Keratinocyte (primary cell): ENCODE measurements around the gene FBXL14. TPM values are rescaled to one million over a fixed set of nuclear protein-coding genes. Genes with fewer than 3 reads are reported as not detected.

Source experiments
- DNase-seq: peaks from one replicate; pipeline ENCODE4 v3.0.0-alpha.2; 2011; ENCODE audit warnings: low read depth, missing footprints, low spot score
- FAIRE-seq: peaks from 2 replicates; lab custom pipeline; 2011; peaks lifted over from hg19 to GRCh38; lab: Jason Lieb, UNC
- H2AFZ ChIP-seq: 2 replicates; pipeline ENCODE4 v1.6.0; 2012; ENCODE audit warnings: low read length, control low read depth, inconsistent platforms; ENCODE audit not compliant: control insufficient read depth
- H3K27ac ChIP-seq: 2 replicates; pipeline ENCODE4 v1.5.1; 2011; ENCODE audit warnings: low read length; ENCODE audit not compliant: control insufficient read depth, insufficient read depth
- H3K27me3 ChIP-seq: 3 replicates; pipeline ENCODE4 v1.6.0; 2011; ENCODE audit warnings: low read length; ENCODE audit not compliant: control insufficient read depth, insufficient read depth; ENCODE audit errors: extremely low read depth
- H3K36me3 ChIP-seq, 2 experiments: 2 replicates in 1 of 2; 3 replicates in 1 of 2; pipeline ENCODE4 v1.5.1; 2011; ENCODE audit warnings: low read length in 2 of 2, mild to moderate bottlenecking in 1 of 2; ENCODE audit not compliant: control insufficient read depth in 2 of 2, insufficient read depth in 2 of 2; ENCODE audit errors: extremely low read depth in 1 of 2
- H3K4me1 ChIP-seq: 3 replicates; pipeline ENCODE4 v1.5.1; 2011; ENCODE audit warnings: low read length; ENCODE audit not compliant: control insufficient read depth, insufficient read depth; ENCODE audit errors: extremely low read depth
- H3K4me2 ChIP-seq: 3 replicates; pipeline ENCODE4 v1.6.0; 2011; ENCODE audit warnings: low read depth, low read length; ENCODE audit not compliant: control insufficient read depth, insufficient read depth; ENCODE audit errors: extremely low read depth
- H3K4me3 ChIP-seq, 3 experiments: fragments of 200-600 bp in 1 of 3; sonication (generic) in 1 of 3; 2 replicates in 2 of 3; 3 replicates in 1 of 3; pipeline ENCODE4 v1.5.1; 2011 to 2016; ENCODE audit warnings: low read length in 3 of 3, mild to moderate bottlenecking in 3 of 3, control low read depth in 2 of 3, inconsistent platforms in 1 of 3, low read depth in 1 of 3, mixed read lengths in 1 of 3, mixed run types in 1 of 3, moderate library complexity in 1 of 3; ENCODE audit not compliant: control insufficient read depth in 2 of 3, insufficient read depth in 2 of 3; ENCODE audit errors: extremely low read depth in 1 of 3
- H3K79me2 ChIP-seq: 2 replicates; pipeline ENCODE4 v1.6.0; 2012; ENCODE audit warnings: low read length; ENCODE audit not compliant: control insufficient read depth, insufficient read depth
- H3K9ac ChIP-seq: 3 replicates; pipeline ENCODE4 v1.6.0; 2011; ENCODE audit warnings: low read length; ENCODE audit not compliant: control insufficient read depth, insufficient read depth; ENCODE audit errors: extremely low read depth
- H3K9me1 ChIP-seq: 3 replicates; pipeline ENCODE4 v1.6.0; 2011; ENCODE audit warnings: low read length; ENCODE audit not compliant: control insufficient read depth, insufficient read depth; ENCODE audit errors: extremely low read depth
- H3K9me3 ChIP-seq: 2 replicates; pipeline ENCODE4 v1.5.1; 2012; ENCODE audit warnings: low read depth, low read length; ENCODE audit not compliant: control insufficient read depth
- H4K20me1 ChIP-seq: 3 replicates; pipeline ENCODE4 v1.6.0; 2011; ENCODE audit warnings: low read length; ENCODE audit not compliant: control insufficient read depth, insufficient read depth; ENCODE audit errors: extremely low read depth
- CTCF ChIP-seq, 3 experiments: IDR thresholded peaks in 1 of 3; conservative IDR thresholded peaks in 1 of 3; optimal IDR thresholded peaks in 1 of 3; 2 replicates in 2 of 3; 3 replicates in 1 of 3; pipeline versions ENCODE3 to v1.5.1; 2011; ENCODE audit warnings: low read length in 3 of 3, mild to moderate bottlenecking in 3 of 3, moderate library complexity in 2 of 3, control low read depth in 1 of 3, inconsistent platforms in 1 of 3; ENCODE audit not compliant: insufficient read depth in 2 of 3; ENCODE audit errors: extremely low read depth in 1 of 3
- EZH2 ChIP-seq: IDR thresholded peaks from one replicate; pipeline ENCODE4 v1.6.1; 2012; ENCODE audit warnings: inconsistent platforms, mild to moderate bottlenecking, low read length, moderate library complexity
- dilution Hi-C: fragments of 300-500 bp; cut with MboI; formaldehyde crosslinking; loops from one replicate; pipeline ENCODE4 v1.7.0; 2020; ENCODE audit warnings: low sequenced_read_pairs; ENCODE audit not compliant: extremely low pct_ligation_motif_present
- polyA plus RNA-seq, 5 experiments: library from polyadenylated mRNA; depleted of rRNA in 3 of 5; stranded (reverse) in 3 of 5; stranded (forward) in 1 of 5; unstranded in 1 of 5; fragments of >200 nt; gene quantifications; 1 replicate in 1 of 5; 2 replicates in 3 of 5; 3 replicates in 1 of 5; pipeline versions ENCODE4 v1.2.1 to v1.2.3, GENCODE V29; 2011 to 2012; ENCODE audit warnings: missing spikeins in 2 of 5, low read depth in 1 of 5, low replicate concordance in 1 of 5

Gene FBXL14
- polyA plus RNA-seq, 1 donor (not counting 4 experiments of a cell fraction or from before 2014, with no cell fraction given) = 1.8 TPM

GRCh38 chr12:1551496-1551895, 42.9 kb downstream of the FBXL14 start:
- FAIRE-seq = no peak
- Histone ChIP-seq H3K36me3 (no peaks in the 10 kb centered on the region), H2AFZ (no peak overlapping the region), H3K9me1 (no peaks in the 10 kb centered on the region), H3K27ac (no peak overlapping the region), H3K4me3 (no peak overlapping the region), H3K79me2 (peaks cover 73% of the 10 kb centered on the region), H3K27me3 (no peaks in the 10 kb centered on the region), H3K4me2 (no peak overlapping the region), H3K4me1 (no peaks in the 10 kb centered on the region), H3K9ac (no peak overlapping the region), H3K9me3 (no peaks in the 10 kb centered on the region), H4K20me1 (no peaks in the 10 kb centered on the region)
- dilution Hi-C loops = no loop called here
- no peak for DNase-seq
- TF ChIP-seq CTCF (optimal IDR thresholded peaks at IDR 0.05 in 1 of 3, IDR thresholded peaks at IDR 0.05 in 1 of 3, conservative IDR thresholded peaks at IDR 0.05 in 1 of 3; ENCODE audit: extremely low read depth in 1 of 3, insufficient read depth in 2 of 3, low read length in 3 of 3) (no peak), EZH2 (no peak)

DNA sequence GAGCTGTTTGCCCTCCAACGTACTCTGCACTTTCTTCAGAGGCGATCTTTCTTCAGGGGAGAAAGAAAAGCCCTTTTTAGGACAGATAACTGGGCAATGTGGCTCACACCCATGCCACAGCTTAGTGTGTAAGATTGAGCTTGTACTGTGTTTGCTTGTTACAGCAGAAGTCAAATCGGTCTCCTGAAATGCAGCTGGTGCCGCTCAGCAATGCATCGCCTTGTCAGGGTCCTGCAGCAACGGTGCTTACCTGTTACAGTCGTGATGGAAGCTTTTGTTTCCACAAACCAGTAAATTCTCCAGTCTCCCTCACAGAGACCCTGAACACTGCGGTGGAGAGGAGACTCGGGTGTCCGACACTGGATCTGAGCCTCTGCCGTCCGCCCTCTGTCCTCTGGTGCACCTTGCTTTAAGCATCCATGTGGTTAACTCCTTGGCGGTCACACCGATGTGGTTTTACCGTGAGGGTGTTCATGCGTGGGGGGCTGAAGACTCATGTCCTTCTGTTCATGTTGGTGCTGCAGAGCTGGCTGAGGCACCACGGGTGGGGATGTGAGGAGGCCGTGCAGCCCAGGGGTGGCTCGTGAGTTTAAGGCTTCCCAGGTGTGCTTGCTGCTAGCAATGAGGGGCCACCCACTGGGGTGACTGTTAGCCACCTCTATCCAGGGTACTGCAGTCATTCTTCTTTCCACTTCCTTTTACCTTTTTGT, 47.3 kb downstream of the FBXL14 start:
- Histone ChIP-seq H3K36me3 (no peaks in the 10 kb centered on the region), H3K4me1 (no peaks in the 10 kb centered on the region), H3K9me3 (no peaks in the 10 kb centered on the region), H3K79me2 (peaks cover 80% of the 10 kb centered on the region), H3K9ac (no peak overlapping the region), H4K20me1 (no peaks in the 10 kb centered on the region), H3K27ac (no peak overlapping the region), H3K9me1 (no peaks in the 10 kb centered on the region), H2AFZ (no peak overlapping the region), H3K27me3 (no peaks in the 10 kb centered on the region), H3K4me3 (no peak overlapping the region), H3K4me2 (no peak overlapping the region)
- DNase-seq = no peak
- dilution Hi-C loops = no loop called here
- TF ChIP-seq EZH2 (no peak), CTCF (optimal IDR thresholded peaks at IDR 0.05 in 1 of 3, IDR thresholded peaks at IDR 0.05 in 1 of 3, conservative IDR thresholded peaks at IDR 0.05 in 1 of 3; ENCODE audit: extremely low read depth in 1 of 3, insufficient read depth in 2 of 3, low read length in 3 of 3) (no peak)
- no peak for FAIRE-seq
